HG03039 (cell line): ENCODE measurements around the gene GPC6.

Experiments used
- ATAC-seq: cut with Tn5 transposase; IDR thresholded peaks from one replicate; pipeline ENCODE4 v1.9.1; 2021; ENCODE audit warnings: mild to moderate bottlenecking, moderate library complexity; ENCODE audit not compliant: unreplicated experiment

GPC6 gene

GRCh38 chr13:94227255-94227879, 1000.8 kb downstream of the GPC6 start:
- no peak for ATAC-seq

GRCh38 chr13:94228763-94229162, 1002.2 kb downstream of the GPC6 start:
- no peak for ATAC-seq

GRCh38 chr13:94232161-94232950, 1005.7 kb downstream of the GPC6 start:
- ATAC-seq: no peak

- ATAC-seq: no peak
These were observed 1006.3 kb downstream of the GPC6 start for GRCh38 chr13:94232956-94233355.

- ATAC-seq: no peak
These were observed 1006.8 kb downstream of the GPC6 start for GRCh38 chr13:94233401-94233800.

DNA sequence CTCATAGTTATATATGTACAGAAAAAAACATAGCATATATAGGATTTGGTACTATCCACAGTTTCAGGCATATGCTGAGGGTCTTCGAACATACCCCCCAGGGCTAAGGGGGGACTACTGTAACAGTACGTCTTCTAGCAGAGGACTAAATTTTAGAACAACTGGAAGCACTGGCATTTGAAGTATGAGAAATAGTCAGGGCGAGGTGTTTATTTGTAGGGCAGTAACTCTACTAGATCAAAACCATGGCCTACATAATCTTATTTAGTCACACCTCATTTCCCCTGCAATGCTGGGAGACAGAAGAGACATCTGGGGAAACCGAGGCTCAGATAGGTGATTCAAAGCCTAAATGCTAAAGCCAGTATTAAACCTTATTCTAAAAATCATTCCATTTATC, 1007.2 kb downstream of the GPC6 start:
- no peak for ATAC-seq

GRCh38 chr13:94234738-94235137, 1008.1 kb downstream of the GPC6 start:
- no peak for ATAC-seq

- no peak for ATAC-seq
These were observed 1009.5 kb downstream of the GPC6 start for GRCh38 chr13:94236132-94236531.

- no peak for ATAC-seq
These were observed 1010.3 kb downstream of the GPC6 start for GRCh38 chr13:94236872-94237271.

- ATAC-seq: no peak
These were observed 1012.5 kb downstream of the GPC6 start for GRCh38 chr13:94239135-94239534.

- no peak for ATAC-seq
These were observed 1015.9 kb downstream of the GPC6 start for GRCh38 chr13:94242554-94242953.

GRCh38 chr13:94243551-94243950, 1016.9 kb downstream of the GPC6 start:
- ATAC-seq: no peak

- no peak for ATAC-seq
These were observed 1019.9 kb downstream of the GPC6 start for GRCh38 chr13:94246495-94246894.

DNA sequence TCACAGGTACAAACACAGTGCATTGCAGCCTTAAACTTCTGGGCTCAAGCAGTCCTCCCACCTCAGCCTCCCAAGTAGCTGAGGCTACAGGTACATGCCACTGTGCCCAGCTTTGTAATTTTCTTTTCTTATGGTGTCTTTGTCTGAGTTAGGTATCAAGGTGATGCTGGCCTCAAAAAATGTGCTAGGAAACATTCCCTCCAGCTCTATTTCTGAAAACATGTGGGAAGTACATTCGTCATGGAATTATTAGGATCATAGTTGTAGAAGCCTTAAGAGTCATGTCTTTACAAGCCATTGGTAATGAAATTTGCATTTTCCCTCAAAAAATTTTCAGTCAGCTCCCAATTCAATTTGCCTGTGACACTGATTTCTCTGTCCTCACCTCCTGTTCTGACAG, 1021.3 kb downstream of the GPC6 start:
- ATAC-seq: no peak

- no peak for ATAC-seq
These were observed 1022.0 kb downstream of the GPC6 start for GRCh38 chr13:94248454-94249228.

GRCh38 chr13:94249512-94249911, 1022.9 kb downstream of the GPC6 start:
- no peak for ATAC-seq

DNA sequence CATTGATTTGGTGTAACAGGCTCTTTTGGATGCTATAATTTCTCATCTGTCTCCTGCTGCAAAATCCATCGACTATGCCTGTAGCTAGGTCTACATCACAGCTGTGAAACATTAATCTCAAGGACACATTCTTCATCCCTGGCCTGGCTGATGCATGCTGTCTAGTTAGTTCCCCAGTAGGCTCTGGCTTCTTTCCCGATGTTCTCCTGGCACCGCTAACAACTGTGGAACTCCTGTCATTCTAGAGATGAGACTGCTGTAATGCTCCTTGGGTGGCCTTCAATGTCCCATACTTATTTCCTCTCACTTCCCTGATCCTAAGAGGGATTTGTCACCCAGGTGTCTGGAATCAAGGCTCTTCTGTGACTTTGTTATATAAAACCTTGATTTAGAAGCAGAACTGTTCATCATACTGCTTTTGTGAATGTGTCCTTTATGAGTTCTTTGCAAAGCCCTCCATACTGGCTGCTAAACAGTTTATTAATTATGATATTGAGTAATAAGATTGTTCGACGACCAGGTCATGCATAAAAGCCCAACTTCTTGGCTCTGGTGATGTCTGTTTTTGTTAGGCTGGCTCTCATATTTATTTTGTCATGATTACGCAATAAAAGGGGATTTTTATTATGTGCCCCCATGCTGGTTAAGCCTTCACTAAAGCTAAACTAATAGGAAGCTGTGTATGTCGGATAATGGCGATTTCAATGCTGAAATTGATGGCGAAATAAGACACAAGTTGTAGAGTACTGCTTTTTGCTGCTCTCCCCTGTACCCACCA, 1025.4 kb downstream of the GPC6 start:
- ATAC-seq: no peak

GRCh38 chr13:94254737-94255136, 1028.1 kb downstream of the GPC6 start:
- no peak for ATAC-seq

DNA sequence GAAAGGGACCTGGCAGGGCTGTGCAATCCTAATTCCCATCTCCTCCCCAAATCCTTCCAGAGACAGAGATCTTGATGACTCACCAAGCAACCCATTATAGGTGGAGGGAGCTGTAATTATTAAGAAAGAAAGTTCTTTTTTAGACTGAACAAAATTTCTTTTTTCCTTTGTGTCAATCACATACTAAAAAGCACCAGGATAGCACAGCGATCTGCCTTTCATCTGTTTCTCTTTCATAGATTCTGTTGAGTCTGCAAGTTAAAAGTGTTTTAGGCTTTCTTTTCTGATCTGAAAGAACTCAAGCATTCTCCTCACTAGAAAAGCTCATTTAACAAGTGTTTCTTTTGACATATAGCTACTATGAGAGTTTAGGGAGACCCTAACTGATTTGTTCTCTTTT, 1030.1 kb downstream of the GPC6 start:
- no peak for ATAC-seq

GRCh38 chr13:94259984-94260383, 1033.4 kb downstream of the GPC6 start:
- ATAC-seq: no peak

DNA sequence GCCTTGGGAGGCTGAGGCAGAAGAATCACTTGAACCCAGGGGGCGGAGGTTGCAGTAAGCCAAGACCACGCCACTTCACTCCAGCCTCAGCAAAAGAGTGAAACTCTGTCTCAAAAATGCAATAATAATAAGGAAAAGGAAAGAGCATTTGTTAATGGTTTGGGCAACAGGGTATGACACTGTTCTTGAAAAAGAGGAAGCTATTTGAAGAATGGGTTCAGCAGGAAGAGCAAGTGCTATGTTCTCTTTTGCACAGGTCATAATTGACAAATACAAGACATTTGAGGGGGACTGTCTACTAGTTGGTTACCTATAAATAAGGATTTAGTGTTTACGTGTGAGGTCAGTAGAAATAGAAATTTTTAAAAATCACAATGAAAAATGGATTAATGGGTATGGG, 1034.6 kb downstream of the GPC6 start:
- ATAC-seq: no peak
